Measurements from ENCODE around the gene PHF24.

The PHF24 gene

DNA sequence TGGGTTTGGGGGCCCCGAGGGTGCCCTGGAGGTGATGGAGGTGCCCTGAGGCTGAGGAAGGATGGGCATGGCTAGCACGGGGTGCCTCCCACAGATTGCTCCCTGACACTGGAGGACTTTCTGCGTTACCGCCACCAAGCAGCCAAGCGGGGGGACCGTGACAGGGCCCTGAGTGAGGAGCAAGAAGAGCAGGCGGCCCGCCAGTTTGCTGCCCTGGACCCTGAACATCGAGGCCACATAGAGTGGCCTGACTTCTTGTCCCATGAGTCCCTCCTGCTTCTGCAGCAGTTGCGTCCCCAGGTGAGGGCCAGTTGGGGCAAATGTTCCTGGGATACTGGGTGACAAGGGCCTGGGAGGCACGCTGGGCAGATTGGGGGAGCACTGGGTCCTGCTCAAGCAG lies 18.4 kb downstream of the PHF24 start:
- TF ChIP-seq ISL1 (CRISPR knock-in tag; IDR thresholded peaks at IDR 0.05) (no peak), ESRRG (CRISPR knock-in tag; IDR thresholded peaks at IDR 0.05) (no peak), ZC3H10 (CRISPR knock-in tag; IDR thresholded peaks at IDR 0.05) (no peak), ZFP30 (CRISPR knock-in tag; IDR thresholded peaks at IDR 0.05) (no peak), GLIS3 (CRISPR knock-in tag; IDR thresholded peaks at IDR 0.05) (no peak), SNAI2 (CRISPR knock-in tag; IDR thresholded peaks at IDR 0.05) (no peak), OSR1 (CRISPR knock-in tag; IDR thresholded peaks at IDR 0.05) (no peak), RARB (CRISPR knock-in tag; IDR thresholded peaks at IDR 0.05) (no peak)
- TF ChIP-seq, protein P1, sequence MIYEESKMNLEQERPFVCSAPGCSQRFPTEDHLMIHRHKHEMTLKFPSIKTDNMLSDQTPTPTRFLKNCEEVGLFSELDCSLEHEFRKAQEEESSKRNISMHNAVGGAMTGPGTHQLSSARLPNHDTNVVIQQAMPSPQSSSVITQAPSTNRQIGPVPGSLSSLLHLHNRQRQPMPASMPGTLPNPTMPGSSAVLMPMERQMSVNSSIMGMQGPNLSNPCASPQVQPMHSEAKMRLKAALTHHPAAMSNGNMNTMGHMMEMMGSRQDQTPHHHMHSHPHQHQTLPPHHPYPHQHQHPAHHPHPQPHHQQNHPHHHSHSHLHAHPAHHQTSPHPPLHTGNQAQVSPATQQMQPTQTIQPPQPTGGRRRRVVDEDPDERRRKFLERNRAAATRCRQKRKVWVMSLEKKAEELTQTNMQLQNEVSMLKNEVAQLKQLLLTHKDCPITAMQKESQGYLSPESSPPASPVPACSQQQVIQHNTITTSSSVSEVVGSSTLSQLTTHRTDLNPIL (CRISPR knock-in tag; IDR thresholded peaks at IDR 0.05; ENCODE audit: low read depth): no peak
- TF ChIP-seq, protein P2, sequence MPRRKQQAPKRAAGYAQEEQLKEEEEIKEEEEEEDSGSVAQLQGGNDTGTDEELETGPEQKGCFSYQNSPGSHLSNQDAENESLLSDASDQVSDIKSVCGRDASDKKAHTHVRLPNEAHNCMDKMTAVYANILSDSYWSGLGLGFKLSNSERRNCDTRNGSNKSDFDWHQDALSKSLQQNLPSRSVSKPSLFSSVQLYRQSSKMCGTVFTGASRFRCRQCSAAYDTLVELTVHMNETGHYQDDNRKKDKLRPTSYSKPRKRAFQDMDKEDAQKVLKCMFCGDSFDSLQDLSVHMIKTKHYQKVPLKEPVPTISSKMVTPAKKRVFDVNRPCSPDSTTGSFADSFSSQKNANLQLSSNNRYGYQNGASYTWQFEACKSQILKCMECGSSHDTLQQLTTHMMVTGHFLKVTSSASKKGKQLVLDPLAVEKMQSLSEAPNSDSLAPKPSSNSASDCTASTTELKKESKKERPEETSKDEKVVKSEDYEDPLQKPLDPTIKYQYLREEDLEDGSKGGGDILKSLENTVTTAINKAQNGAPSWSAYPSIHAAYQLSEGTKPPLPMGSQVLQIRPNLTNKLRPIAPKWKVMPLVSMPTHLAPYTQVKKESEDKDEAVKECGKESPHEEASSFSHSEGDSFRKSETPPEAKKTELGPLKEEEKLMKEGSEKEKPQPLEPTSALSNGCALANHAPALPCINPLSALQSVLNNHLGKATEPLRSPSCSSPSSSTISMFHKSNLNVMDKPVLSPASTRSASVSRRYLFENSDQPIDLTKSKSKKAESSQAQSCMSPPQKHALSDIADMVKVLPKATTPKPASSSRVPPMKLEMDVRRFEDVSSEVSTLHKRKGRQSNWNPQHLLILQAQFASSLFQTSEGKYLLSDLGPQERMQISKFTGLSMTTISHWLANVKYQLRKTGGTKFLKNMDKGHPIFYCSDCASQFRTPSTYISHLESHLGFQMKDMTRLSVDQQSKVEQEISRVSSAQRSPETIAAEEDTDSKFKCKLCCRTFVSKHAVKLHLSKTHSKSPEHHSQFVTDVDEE (CRISPR knock-in tag; IDR thresholded peaks at IDR 0.05): no peak
- TF ChIP-seq, protein P3, sequence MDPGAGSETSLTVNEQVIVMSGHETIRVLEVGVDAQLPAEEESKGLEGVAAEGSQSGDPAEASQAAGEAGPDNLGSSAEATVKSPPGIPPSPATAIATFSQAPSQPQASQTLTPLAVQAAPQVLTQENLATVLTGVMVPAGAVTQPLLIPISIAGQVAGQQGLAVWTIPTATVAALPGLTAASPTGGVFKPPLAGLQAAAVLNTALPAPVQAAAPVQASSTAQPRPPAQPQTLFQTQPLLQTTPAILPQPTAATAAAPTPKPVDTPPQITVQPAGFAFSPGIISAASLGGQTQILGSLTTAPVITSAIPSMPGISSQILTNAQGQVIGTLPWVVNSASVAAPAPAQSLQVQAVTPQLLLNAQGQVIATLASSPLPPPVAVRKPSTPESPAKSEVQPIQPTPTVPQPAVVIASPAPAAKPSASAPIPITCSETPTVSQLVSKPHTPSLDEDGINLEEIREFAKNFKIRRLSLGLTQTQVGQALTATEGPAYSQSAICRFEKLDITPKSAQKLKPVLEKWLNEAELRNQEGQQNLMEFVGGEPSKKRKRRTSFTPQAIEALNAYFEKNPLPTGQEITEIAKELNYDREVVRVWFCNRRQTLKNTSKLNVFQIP (CRISPR knock-in tag; IDR thresholded peaks at IDR 0.05; ENCODE audit: borderline replicate concordance, low read depth): no peak
- ATAC-seq: no peak

DNA sequence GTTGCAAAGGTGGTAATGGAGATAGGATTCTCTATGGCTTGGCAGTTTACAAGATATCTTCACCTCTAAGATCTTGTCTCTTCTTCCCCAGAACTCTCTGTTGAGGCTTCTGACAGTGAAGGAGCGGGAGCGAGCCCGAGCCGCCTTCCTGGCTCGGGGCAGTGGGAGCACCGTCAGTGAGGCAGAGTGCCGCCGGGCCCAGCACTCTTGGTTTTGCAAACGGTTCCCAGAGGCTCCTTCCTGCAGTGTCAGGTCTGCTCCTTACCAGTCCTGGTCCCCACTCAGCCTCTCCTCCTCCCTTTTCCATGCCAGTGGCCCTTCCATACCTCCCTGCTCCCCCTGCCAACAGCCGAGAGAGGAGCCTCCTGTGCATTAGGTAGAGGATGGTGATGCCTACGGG lies 18.9 kb downstream of the PHF24 start:
- TF ChIP-seq ZFP30 (CRISPR knock-in tag; IDR thresholded peaks at IDR 0.05) (no peak), TOX (CRISPR knock-in tag; IDR thresholded peaks at IDR 0.05; ENCODE audit: borderline replicate concordance) (no peak), SNAI2 (CRISPR knock-in tag; IDR thresholded peaks at IDR 0.05) (no peak), ZNF8 (CRISPR knock-in tag; IDR thresholded peaks at IDR 0.05) (no peak), ISL1 (CRISPR knock-in tag; IDR thresholded peaks at IDR 0.05) (no peak), ARNTL (CRISPR knock-in tag; IDR thresholded peaks at IDR 0.05; ENCODE audit: borderline replicate concordance, low read depth) (no peak), TCF4 (CRISPR knock-in tag; IDR thresholded peaks at IDR 0.05; ENCODE audit: borderline replicate concordance) (no peak), BACH2 (CRISPR knock-in tag; IDR thresholded peaks at IDR 0.05; ENCODE audit: borderline replicate concordance) (no peak), ZFP3 (CRISPR knock-in tag; IDR thresholded peaks at IDR 0.05) (no peak), GLIS3 (CRISPR knock-in tag; IDR thresholded peaks at IDR 0.05) (no peak), ESRRG (CRISPR knock-in tag; IDR thresholded peaks at IDR 0.05) (no peak), PPARA (CRISPR knock-in tag; IDR thresholded peaks at IDR 0.05; ENCODE audit: borderline replicate concordance) (no peak)
- ATAC-seq: no peak

DNA sequence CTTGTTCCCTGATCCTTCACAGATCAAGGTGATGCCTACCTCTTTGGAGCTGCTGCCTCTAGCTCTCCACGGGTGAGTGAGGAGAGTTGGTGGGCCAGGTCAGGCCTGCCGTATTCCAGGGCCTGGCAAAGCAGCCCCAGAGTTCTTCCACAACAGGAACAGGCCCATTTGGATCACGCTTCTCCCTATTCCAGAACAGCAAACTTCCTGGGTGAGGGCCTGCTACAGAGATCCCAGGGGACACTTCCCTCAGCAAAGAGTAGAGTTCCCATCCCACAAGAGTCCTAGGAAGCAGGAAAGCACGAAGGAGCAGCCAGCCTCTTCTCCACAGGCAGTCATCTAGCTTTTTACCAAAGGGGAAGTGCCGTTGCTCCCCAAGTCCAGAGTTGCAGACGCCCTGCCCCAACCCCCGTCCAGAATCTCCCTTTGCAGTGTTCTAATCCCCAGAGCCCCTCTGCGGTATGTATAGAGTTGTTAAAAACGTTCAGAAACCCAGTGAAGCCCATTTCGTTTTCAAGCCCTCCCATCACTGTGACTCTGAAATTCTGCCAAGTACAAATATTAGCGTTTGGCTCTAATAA lies 22.2 kb downstream of the PHF24 start:
- ATAC-seq: no peak

More for the DNA sequence above, 22.2 kb downstream of the PHF24 start:
- no peak for TF ChIP-seq TCF4 (CRISPR knock-in tag; IDR thresholded peaks at IDR 0.05; ENCODE audit: borderline replicate concordance)
- no peak for TF ChIP-seq ZFP30 (CRISPR knock-in tag; IDR thresholded peaks at IDR 0.05)
- TF ChIP-seq PPARA (CRISPR knock-in tag; IDR thresholded peaks at IDR 0.05; ENCODE audit: borderline replicate concordance): no peak
- no peak for TF ChIP-seq TOX (CRISPR knock-in tag; IDR thresholded peaks at IDR 0.05; ENCODE audit: borderline replicate concordance)
- TF ChIP-seq, protein P3 (CRISPR knock-in tag; IDR thresholded peaks at IDR 0.05; ENCODE audit: borderline replicate concordance, low read depth): no peak
- TF ChIP-seq, protein P4, sequence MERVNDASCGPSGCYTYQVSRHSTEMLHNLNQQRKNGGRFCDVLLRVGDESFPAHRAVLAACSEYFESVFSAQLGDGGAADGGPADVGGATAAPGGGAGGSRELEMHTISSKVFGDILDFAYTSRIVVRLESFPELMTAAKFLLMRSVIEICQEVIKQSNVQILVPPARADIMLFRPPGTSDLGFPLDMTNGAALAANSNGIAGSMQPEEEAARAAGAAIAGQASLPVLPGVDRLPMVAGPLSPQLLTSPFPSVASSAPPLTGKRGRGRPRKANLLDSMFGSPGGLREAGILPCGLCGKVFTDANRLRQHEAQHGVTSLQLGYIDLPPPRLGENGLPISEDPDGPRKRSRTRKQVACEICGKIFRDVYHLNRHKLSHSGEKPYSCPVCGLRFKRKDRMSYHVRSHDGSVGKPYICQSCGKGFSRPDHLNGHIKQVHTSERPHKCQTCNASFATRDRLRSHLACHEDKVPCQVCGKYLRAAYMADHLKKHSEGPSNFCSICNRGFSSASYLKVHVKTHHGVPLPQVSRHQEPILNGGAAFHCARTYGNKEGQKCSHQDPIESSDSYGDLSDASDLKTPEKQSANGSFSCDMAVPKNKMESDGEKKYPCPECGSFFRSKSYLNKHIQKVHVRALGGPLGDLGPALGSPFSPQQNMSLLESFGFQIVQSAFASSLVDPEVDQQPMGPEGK (CRISPR knock-in tag; IDR thresholded peaks at IDR 0.05; ENCODE audit: borderline replicate concordance): no peak
- no peak for TF ChIP-seq SNAI2 (CRISPR knock-in tag; IDR thresholded peaks at IDR 0.05)
